Trophoblast cell (in vitro differentiated cells and primary cell): ENCODE data around the gene TEK.

Experiments
- DNase-seq, 2 donors: peaks; one replicate each; pipeline ENCODE4 v3.0.0-alpha.2; 2016
- H2AFZ ChIP-seq: 2 replicates; pipeline ENCODE4 v1.6.1; 2013; ENCODE audit warnings: low read length, moderate library complexity, mild to moderate bottlenecking; ENCODE audit not compliant: insufficient read depth, poor library complexity
- H2AK5ac ChIP-seq: 2 replicates; pipeline ENCODE4 v1.6.1; 2013; ENCODE audit warnings: mild to moderate bottlenecking, low read length
- H2BK120ac ChIP-seq: 2 replicates; pipeline ENCODE4 v1.6.1; 2013; ENCODE audit warnings: low read length, mild to moderate bottlenecking, moderate library complexity; ENCODE audit not compliant: insufficient read depth, poor library complexity
- H2BK12ac ChIP-seq: 2 replicates; pipeline ENCODE4 v1.6.1; 2013; ENCODE audit warnings: mild to moderate bottlenecking, low read length, moderate library complexity
- H2BK5ac ChIP-seq: 2 replicates; pipeline ENCODE4 v1.6.1; 2013; ENCODE audit warnings: low read length, low read depth, moderate library complexity, mild to moderate bottlenecking; ENCODE audit not compliant: poor library complexity
- H3K14ac ChIP-seq: 2 replicates; pipeline ENCODE4 v1.6.1; 2013; ENCODE audit warnings: mild to moderate bottlenecking, low read length
- H3K18ac ChIP-seq: 2 replicates; pipeline ENCODE4 v1.6.1; 2013; ENCODE audit warnings: mild to moderate bottlenecking, low read length
- H3K23ac ChIP-seq: 2 replicates; pipeline ENCODE4 v1.6.1; 2013; ENCODE audit warnings: low read length
- H3K27ac ChIP-seq: 2 replicates; pipeline ENCODE4 v1.5.1; 2013; ENCODE audit warnings: low read depth, mild to moderate bottlenecking, inconsistent platforms, low read length, moderate library complexity
- H3K27me3 ChIP-seq: 2 replicates; pipeline ENCODE4 v1.6.1; 2013; ENCODE audit warnings: inconsistent platforms, mild to moderate bottlenecking, low read length, moderate library complexity; ENCODE audit not compliant: insufficient read depth
- H3K36me3 ChIP-seq, 2 experiments: 1 replicate in 1 of 2; 2 replicates in 1 of 2; pipeline ENCODE4 v1.6.1; 2013; ENCODE audit warnings: low read length in 2 of 2, mild to moderate bottlenecking in 2 of 2, moderate library complexity in 1 of 2; ENCODE audit not compliant: insufficient read depth in 2 of 2, control insufficient read depth in 1 of 2
- H3K4ac ChIP-seq: 2 replicates; pipeline ENCODE4 v1.6.1; 2013; ENCODE audit warnings: low read depth, mild to moderate bottlenecking, low read length, moderate library complexity
- H3K4me1 ChIP-seq, 2 experiments: 1 replicate in 1 of 2; 2 replicates in 1 of 2; pipeline ENCODE4 v1.6.1; 2013; ENCODE audit warnings: low read length in 2 of 2, mild to moderate bottlenecking in 2 of 2, moderate library complexity in 1 of 2; ENCODE audit not compliant: insufficient read depth in 2 of 2, control insufficient read depth in 1 of 2
- H3K4me2 ChIP-seq: 2 replicates; pipeline ENCODE4 v1.6.1; 2013; ENCODE audit warnings: inconsistent platforms, mild to moderate bottlenecking, low read length, moderate library complexity
- H3K4me3 ChIP-seq: 2 replicates; pipeline ENCODE4 v1.5.1; 2013; ENCODE audit warnings: mild to moderate bottlenecking, low read depth, low read length, inconsistent platforms
- H3K79me1 ChIP-seq: one replicate; pipeline ENCODE4 v1.6.1; 2013; ENCODE audit warnings: low read length
- H3K79me2 ChIP-seq: 2 replicates; pipeline ENCODE4 v1.6.1; 2013; ENCODE audit warnings: low read length, mild to moderate bottlenecking; ENCODE audit not compliant: control insufficient read depth, insufficient read depth, poor library complexity
- H3K9ac ChIP-seq: 2 replicates; pipeline ENCODE4 v1.6.1; 2013; ENCODE audit warnings: mild to moderate bottlenecking, low read length
- H3K9me3 ChIP-seq: 2 replicates; pipeline ENCODE4 v1.6.1; 2013; ENCODE audit warnings: low read depth, mild to moderate bottlenecking, control low read depth, inconsistent platforms, low read length; ENCODE audit not compliant: insufficient read depth
- H4K12ac ChIP-seq: 2 replicates; pipeline ENCODE4 v1.6.1; 2013; ENCODE audit warnings: low read depth, mild to moderate bottlenecking, low read length, moderate library complexity
- H4K8ac ChIP-seq: 2 replicates; pipeline ENCODE4 v1.6.1; 2013; ENCODE audit warnings: low read depth, mild to moderate bottlenecking, low read length, moderate library complexity
- H4K91ac ChIP-seq: one replicate; pipeline ENCODE4 v1.6.1; 2013; ENCODE audit warnings: low read depth, mild to moderate bottlenecking, low read length, moderate library complexity
- WGBS: extraction: QIAGEN DNeasy Blood & Tissue Kit; methylation state at CpG from one replicate; pipeline ENCODE4 v1.1.7; 2013; ENCODE audit warnings: missing lambda C conversion rate; ENCODE audit not compliant: insufficient read length, insufficient coverage; ENCODE audit errors: extremely low coverage; 5-methylcytosine and 5-hydroxymethylcytosine counted together

The TEK gene

DNA sequence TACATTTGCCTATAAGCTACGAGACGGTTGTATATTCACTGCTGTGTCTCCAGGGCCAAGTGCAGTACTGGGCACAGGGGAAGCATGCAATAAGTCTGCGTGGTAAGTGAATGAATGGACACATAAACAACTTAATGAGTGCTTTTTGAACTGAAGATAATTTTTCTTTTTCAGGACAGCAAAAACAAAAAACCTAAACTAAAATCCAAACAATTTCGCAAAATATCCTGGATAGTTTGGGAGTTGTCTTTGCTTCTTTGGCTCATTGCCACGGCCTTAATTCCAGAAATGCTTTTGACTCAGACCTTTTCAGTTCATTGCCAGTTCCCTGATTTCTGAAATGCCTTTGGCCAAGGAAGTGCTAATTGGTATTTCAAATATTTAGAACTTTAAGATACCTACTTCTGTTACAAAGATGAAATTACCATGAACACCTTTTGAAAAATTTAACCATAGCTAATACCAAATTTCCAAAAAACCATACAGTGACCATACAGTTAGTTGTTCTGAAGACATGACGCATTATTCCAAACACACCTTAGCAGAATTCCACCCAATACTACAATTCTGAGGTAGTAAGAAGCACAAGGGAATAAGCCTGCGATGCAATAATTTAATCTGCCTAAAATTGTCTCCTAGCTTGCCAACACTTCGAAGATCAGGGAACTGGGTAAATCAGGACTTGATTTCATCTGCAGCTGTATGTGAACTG is 42.8 kb downstream of the TEK start:
- Histone ChIP-seq H3K9ac (no peak overlapping the region), H3K23ac (no peak overlapping the region), H3K4me2 (no peak overlapping the region), H3K18ac (no peak overlapping the region), H2AK5ac (no peak overlapping the region), H3K4me3 (no peak overlapping the region), H3K14ac (no peak overlapping the region), H4K12ac (no peak overlapping the region), H3K4ac (no peak overlapping the region), H3K4me1 (peaks cover 2% of the 10 kb centered on the region in 2 experiments), H4K8ac (no peak overlapping the region), H3K79me2 (no peaks in the 10 kb centered on the region), H3K27ac (no peak overlapping the region), H3K9me3 (no peaks in the 10 kb centered on the region), H2BK120ac (no peak overlapping the region), H3K79me1 (no peaks in the 10 kb centered on the region), H2AFZ (no peak overlapping the region), H3K27me3 (no peaks in the 10 kb centered on the region), H4K91ac (no peak overlapping the region), H3K36me3 (no peaks in the 10 kb centered on the region), H2BK12ac (no peak overlapping the region), H2BK5ac (no peak overlapping the region)
- no CpG with 5 or more reads among the region's 8 CpGs for WGBS
- peak; percentile 47 to 91 for DNase-seq

DNA sequence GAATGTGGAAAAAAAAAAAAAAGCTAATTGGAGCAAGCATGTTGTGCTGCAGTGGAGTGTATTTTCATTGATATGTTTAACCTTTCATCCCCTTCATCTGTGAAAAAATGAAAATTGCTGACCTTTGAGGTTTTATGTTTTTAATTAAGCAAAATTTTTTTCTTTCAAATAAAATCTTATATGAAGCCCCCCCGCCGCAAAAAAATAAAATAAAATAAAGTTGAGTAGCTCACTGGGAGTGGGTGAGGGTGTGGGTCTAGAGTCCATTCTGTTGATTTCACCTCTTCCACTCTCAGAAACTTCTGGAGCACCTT is 43.3 kb downstream of the TEK start:
- Histone ChIP-seq H3K9me3 (no peaks in the 10 kb centered on the region), H3K79me2 (no peaks in the 10 kb centered on the region), H2AFZ (no peak overlapping the region), H3K23ac (no peak overlapping the region), H3K27ac (no peak overlapping the region), H3K79me1 (no peaks in the 10 kb centered on the region), H3K18ac (no peak overlapping the region), H2BK12ac (no peak overlapping the region), H4K12ac (no peak overlapping the region), H2BK5ac (no peak overlapping the region), H3K4me2 (no peak overlapping the region), H3K36me3 (no peaks in the 10 kb centered on the region), H3K27me3 (no peaks in the 10 kb centered on the region), H3K4me1 (peaks cover 2% of the 10 kb centered on the region in 2 experiments), H4K91ac (no peak overlapping the region), H3K14ac (no peak overlapping the region), H4K8ac (no peak overlapping the region), H2BK120ac (no peak overlapping the region), H3K4ac (no peak overlapping the region), H2AK5ac (no peak overlapping the region), H3K9ac (no peak overlapping the region), H3K4me3 (no peak overlapping the region)
- no peak for DNase-seq
- WGBS, result no CpG with 5 or more reads among the region's 2 CpGs

DNA sequence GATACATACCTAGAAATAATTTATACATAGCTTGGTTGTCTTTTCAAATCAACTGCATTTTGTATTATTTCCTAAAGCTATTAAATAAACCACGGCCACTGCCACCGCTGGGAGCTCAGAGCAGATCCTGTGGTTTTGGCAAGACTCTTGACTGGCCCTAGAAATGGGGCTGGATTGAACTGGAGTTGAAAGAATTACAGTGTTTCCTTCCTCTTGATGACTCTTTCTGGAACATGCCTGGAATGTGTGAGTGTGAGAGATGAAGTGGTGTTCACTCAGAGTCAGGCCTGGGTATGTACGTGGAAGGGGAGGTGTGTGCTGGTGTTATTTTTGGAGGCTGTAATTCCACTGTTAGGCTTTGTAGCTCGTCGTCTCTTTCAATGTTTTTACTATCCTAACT is 45.9 kb downstream of the TEK start:
- no peaks in the 10 kb centered on the region for H3K79me1 ChIP-seq
- no peak overlapping the region for H3K14ac ChIP-seq
- H3K23ac ChIP-seq, result no peak overlapping the region
- H3K18ac ChIP-seq, result no peak overlapping the region
- peaks cover 2% of the 10 kb centered on the region in 2 experiments for H3K4me1 ChIP-seq
- H3K4ac ChIP-seq, result no peak overlapping the region
- no CpG with 5 or more reads among the region's 5 CpGs for WGBS
- H3K79me2 ChIP-seq, result no peaks in the 10 kb centered on the region
- H4K8ac ChIP-seq, result no peak overlapping the region
- no peak overlapping the region for H2AK5ac ChIP-seq
- no peak overlapping the region for H3K9ac ChIP-seq
- H4K91ac ChIP-seq, result no peak overlapping the region
- H4K12ac ChIP-seq, result no peak overlapping the region
- H2AFZ ChIP-seq, result no peak overlapping the region
- peak; percentile 27 to 76 for DNase-seq
- H2BK12ac ChIP-seq, result no peak overlapping the region
- no peaks in the 10 kb centered on the region for H3K27me3 ChIP-seq
- no peak overlapping the region for H3K4me3 ChIP-seq
- no peak overlapping the region for H2BK120ac ChIP-seq
- no peaks in the 10 kb centered on the region for H3K9me3 ChIP-seq
- no peak overlapping the region for H3K4me2 ChIP-seq
- no peak overlapping the region for H3K27ac ChIP-seq
- H3K36me3 ChIP-seq, result no peaks in the 10 kb centered on the region
- no peak overlapping the region for H2BK5ac ChIP-seq

DNA sequence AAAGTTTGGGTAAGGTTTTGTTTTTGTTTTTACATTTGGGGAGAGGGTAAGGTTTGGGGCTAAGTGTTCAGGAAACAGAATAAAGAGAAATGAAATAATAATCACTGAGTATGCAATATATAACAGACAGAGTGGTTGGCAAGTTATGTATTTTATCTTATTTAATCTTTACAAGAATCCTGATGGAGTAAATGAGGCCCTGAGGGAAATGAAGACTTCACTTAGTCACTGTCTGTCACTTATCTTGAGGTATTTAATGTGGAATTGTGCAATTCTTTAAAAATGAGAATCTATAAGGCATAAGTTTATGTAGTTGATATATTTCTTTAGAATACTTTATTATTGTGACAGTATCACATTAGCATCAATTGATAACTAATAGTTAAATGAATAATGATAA is 48.1 kb downstream of the TEK start:
- H2AFZ ChIP-seq, result no peak overlapping the region
- no peak overlapping the region for H3K27ac ChIP-seq
- no peak overlapping the region for H2AK5ac ChIP-seq
- no peak overlapping the region for H4K12ac ChIP-seq
- H2BK5ac ChIP-seq, result no peak overlapping the region
- peaks cover 0 to 2% of the 10 kb centered on the region in 2 experiments for H3K4me1 ChIP-seq
- H3K9me3 ChIP-seq, result no peaks in the 10 kb centered on the region
- no peaks in the 10 kb centered on the region for H3K27me3 ChIP-seq
- H3K23ac ChIP-seq, result no peak overlapping the region
- H3K4me2 ChIP-seq, result no peak overlapping the region
- H3K4ac ChIP-seq, result no peak overlapping the region
- no peak overlapping the region for H3K9ac ChIP-seq
- H3K79me1 ChIP-seq, result no peaks in the 10 kb centered on the region
- H2BK120ac ChIP-seq, result no peak overlapping the region
- no peak overlapping the region for H3K4me3 ChIP-seq
- no peaks in the 10 kb centered on the region for H3K36me3 ChIP-seq
- no peak overlapping the region for H3K18ac ChIP-seq
- H4K91ac ChIP-seq, result no peak overlapping the region
- H4K8ac ChIP-seq, result no peak overlapping the region
- H3K79me2 ChIP-seq, result no peaks in the 10 kb centered on the region
- no peak overlapping the region for H3K14ac ChIP-seq
- peak; percentile 16 to 87 for DNase-seq
- no peak overlapping the region for H2BK12ac ChIP-seq
